CD4-positive, alpha-beta T cell treated with Interferon gamma for 1 hour (primary cell): ENCODE results near the gene TMEM144.

ENCODE experiments used
- DNase-seq: peaks from one replicate; pipeline ENCODE4 v3.0.0-alpha.2; 2020

Gene TMEM144

GRCh38 chr4:158209825-158210807 lies at the start of gene TMEM144:
TMEM144 (plus strand) TSS chr4:158210486; CDS start chr4:158212668, 2,182 bp downstream.
- peak; percentile 59 for DNase-seq

GRCh38 chr4:158161551-158162354 lies 48.5 kb upstream of the TMEM144 start:
- DNase-seq, result peak; percentile 13

GRCh38 chr4:158162631-158163030 lies 47.7 kb upstream of the TMEM144 start:
- no peak for DNase-seq

- no peak for DNase-seq
Observed at GRCh38 chr4:158163941-158164767, 46.1 kb upstream of the TMEM144 start.

GRCh38 chr4:158164768-158165213 lies 45.5 kb upstream of the TMEM144 start:
- DNase-seq, result no peak

GRCh38 chr4:158166701-158167100 lies 43.6 kb upstream of the TMEM144 start:
- DNase-seq, result no peak

GRCh38 chr4:158168606-158169005 lies 41.7 kb upstream of the TMEM144 start:
- DNase-seq, result no peak

- DNase-seq, result no peak
Observed at GRCh38 chr4:158169506-158169905, 40.8 kb upstream of the TMEM144 start.

- DNase-seq, result no peak
Observed at GRCh38 chr4:158169931-158170690, 40.2 kb upstream of the TMEM144 start.

GRCh38 chr4:158170691-158171561 lies 39.4 kb upstream of the TMEM144 start:
- DNase-seq, result peak; percentile 36

- no peak for DNase-seq
Observed at GRCh38 chr4:158172261-158173258, 37.7 kb upstream of the TMEM144 start, which contains the start of gene GASK1B. GASK1B (minus strand) TSS chr4:158173025; CDS start chr4:158171375, 1,650 bp downstream.

- no peak for DNase-seq
Observed at GRCh38 chr4:158176108-158176507, 34.2 kb upstream of the TMEM144 start.

GRCh38 chr4:158176776-158177175 lies 33.5 kb upstream of the TMEM144 start:
- no peak for DNase-seq

GRCh38 chr4:158179465-158179864 lies 30.8 kb upstream of the TMEM144 start:
- no peak for DNase-seq

- no peak for DNase-seq
Observed at GRCh38 chr4:158181906-158182305, 28.4 kb upstream of the TMEM144 start.

GRCh38 chr4:158182736-158183135 lies 27.6 kb upstream of the TMEM144 start:
- DNase-seq, result no peak

- DNase-seq, result no peak
Observed at GRCh38 chr4:158186815-158187214, 23.5 kb upstream of the TMEM144 start.

GRCh38 chr4:158189422-158189821 lies 20.9 kb upstream of the TMEM144 start:
- no peak for DNase-seq

- no peak for DNase-seq
Observed at GRCh38 chr4:158190718-158191117, 19.6 kb upstream of the TMEM144 start.
